HepG2 (cell line): ENCODE measurements around the gene ANKRD37. TPM values are rescaled to one million over a fixed set of nuclear protein-coding genes. Genes with fewer than 3 reads are reported as not detected.

Source experiments
- ATAC-seq: fragments of 200-7000 bp; cut with Tn5 transposase; 3 replicates; pipeline ENCODE4 v1.9.1; 2020; ENCODE audit warnings: mild to moderate bottlenecking, moderate library complexity
- BruUV-seq: library from RNA; stranded (reverse); fragments of 400-500 nt; replicated peaks from 2 replicates; lab custom pipeline; 2021; lab: Mats Ljungman, UMichigan
- CTCF ChIA-PET: fragments of 300-600 bp; formaldehyde crosslinking; extraction: SDS; loops from one replicate; lab custom pipeline; 2021; ENCODE audit warnings: low total read pairs, inconsistent platforms, low intra/inter-chr PET ratio; lab: Yijun Ruan, JAX
- POLR2A ChIA-PET: fragments of 350-600 bp; sonication (Branson Sonifier 250); formaldehyde crosslinking; loops from one replicate; lab custom pipeline; 2020; ENCODE audit warnings: antibody characterized with exemption, inconsistent platforms; lab: Yijun Ruan, JAX
- DNase-seq: peaks from one replicate; pipeline ENCODE4 v3.0.0-alpha.2; 2015; ENCODE audit warnings: low spot score
- FAIRE-seq: peaks from 3 replicates; lab custom pipeline; 2011; peaks lifted over from hg19 to GRCh38; lab: Jason Lieb, UNC
- H2AFZ ChIP-seq: one replicate; pipeline ENCODE4 v1.6.1; 2011; ENCODE audit warnings: low read length, inconsistent platforms
- H3K27ac ChIP-seq: fragments of 300-600 bp; 3 replicates; pipeline ENCODE4 v1.8.0; 2011; ENCODE audit warnings: mixed run types, mild to moderate bottlenecking, mixed read lengths, low read length, inconsistent platforms; ENCODE audit not compliant: insufficient read depth; ENCODE audit errors: extremely low read length
- H3K27me3 ChIP-seq, 2 experiments: fragments of 200-600 bp in 1 of 2; 2 replicates in 1 of 2; 3 replicates in 1 of 2; pipeline versions ENCODE4 v1.6.0 to v1.8.0; 2011; ENCODE audit warnings: low read length in 2 of 2, mild to moderate bottlenecking in 2 of 2, moderate library complexity in 2 of 2, inconsistent platforms in 1 of 2; ENCODE audit not compliant: insufficient read depth in 2 of 2, control insufficient read depth in 1 of 2
- H3K36me3 ChIP-seq, 2 experiments: fragments of 200-600 bp in 1 of 2; replicated peaks in 1 of 2; 2 replicates in 1 of 2; 3 replicates in 1 of 2; pipeline versions ENCODE4 v1.5.1 to v1.8.0; 2011; ENCODE audit warnings: low read length in 2 of 2, inconsistent platforms in 1 of 2; ENCODE audit not compliant: insufficient read depth in 2 of 2, control insufficient read depth in 1 of 2
- H3K4me1 ChIP-seq: 2 replicates; pipeline ENCODE4 v1.5.1; 2012; ENCODE audit warnings: low read length, inconsistent platforms; ENCODE audit not compliant: insufficient read depth
- H3K4me2 ChIP-seq: 2 replicates; pipeline ENCODE4 v1.6.0; 2011; ENCODE audit warnings: low read depth, low read length, inconsistent platforms
- H3K4me3 ChIP-seq, 3 experiments: fragments of 200-600 bp in 1 of 3; sonication (generic), shearing (Covaris generic) in 1 of 3; replicated peaks in 1 of 3; 2 replicates each; pipeline ENCODE4 v1.5.1; 2011 to 2016; ENCODE audit warnings: low read length in 3 of 3, inconsistent platforms in 2 of 3, low read depth in 2 of 3, mild to moderate bottlenecking in 2 of 3, control low read depth in 1 of 3, mixed read lengths in 1 of 3; ENCODE audit not compliant: insufficient read depth in 1 of 3
- H3K79me2 ChIP-seq: one replicate; pipeline ENCODE4 v1.6.1; 2011; ENCODE audit warnings: low read length, inconsistent platforms; ENCODE audit not compliant: insufficient read depth
- H3K9ac ChIP-seq: 2 replicates; pipeline ENCODE4 v1.6.0; 2011; ENCODE audit warnings: mild to moderate bottlenecking, low read depth, low read length, inconsistent platforms; ENCODE audit not compliant: insufficient read depth
- H3K9me3 ChIP-seq: 2 replicates; pipeline ENCODE4 v1.5.1; 2012; ENCODE audit warnings: mild to moderate bottlenecking, low read length
- H4K20me1 ChIP-seq: 2 replicates; pipeline ENCODE4 v1.6.0; 2011; ENCODE audit warnings: inconsistent platforms, mild to moderate bottlenecking, low read length, moderate library complexity; ENCODE audit not compliant: insufficient read depth
- AGO2 ChIP-seq: fragments of 200-400 bp; formaldehyde crosslinking; optimal IDR thresholded peaks from 2 replicates; pipeline ENCODE3; 2017; ENCODE audit warnings: mild to moderate bottlenecking, low read depth, low read length, moderate library complexity
- ATF3 ChIP-seq: sonication (generic); formaldehyde crosslinking; IDR thresholded peaks from 2 replicates; pipeline ENCODE4 v1.4.0; 2020; ENCODE audit warnings: missing genetic modification reagents
- CENPX ChIP-seq: sonication (generic); formaldehyde crosslinking; IDR thresholded peaks from 2 replicates; pipeline ENCODE4 v1.9.0; 2021; ENCODE audit warnings: mild to moderate bottlenecking, missing genetic modification reagents, moderate library complexity
- FOXP4 ChIP-seq: sonication (generic); formaldehyde crosslinking; IDR thresholded peaks from 2 replicates; pipeline ENCODE4 v1.4.0; 2020; ENCODE audit warnings: missing genetic modification reagents
- KLF9 ChIP-seq: IDR thresholded peaks from 2 replicates; pipeline ENCODE4 v1.6.1; 2016; ENCODE audit warnings: low read depth
- MIXL1 ChIP-seq: IDR thresholded peaks from 2 replicates; pipeline ENCODE4 v1.6.1; 2016
- MLXIP ChIP-seq: sonication (generic); formaldehyde crosslinking; IDR thresholded peaks from 2 replicates; pipeline ENCODE4 v1.9.0; 2021; ENCODE audit warnings: missing genetic modification reagents, borderline replicate concordance
- NFAT5 ChIP-seq: sonication (generic); formaldehyde crosslinking; IDR thresholded peaks from 2 replicates; pipeline ENCODE4 v1.4.0; 2020; ENCODE audit warnings: missing genetic modification reagents
- RARG ChIP-seq: sonication (generic); formaldehyde crosslinking; IDR thresholded peaks from 2 replicates; pipeline ENCODE4 v1.4.0; 2020; ENCODE audit warnings: low read depth, mild to moderate bottlenecking, missing genetic modification reagents
- TARDBP ChIP-seq: sonication (generic); formaldehyde crosslinking; IDR thresholded peaks from 2 replicates; pipeline ENCODE4 v1.8.0; 2022; ENCODE audit warnings: mild to moderate bottlenecking, missing genetic modification reagents
- ZNF3 ChIP-seq: IDR thresholded peaks from 2 replicates; pipeline ENCODE4 v1.7.0; 2017; ENCODE audit warnings: inconsistent platforms
- ZNF75D ChIP-seq: sonication (generic); formaldehyde crosslinking; IDR thresholded peaks from 2 replicates; pipeline ENCODE4 v1.8.1; 2023; ENCODE audit warnings: missing genetic modification reagents, mild to moderate bottlenecking, borderline replicate concordance
- WGBS: methylation state at CpG from one replicate; pipeline ENCODE4 v1.1.6; 2017; ENCODE audit warnings: low lambda C conversion rate; 5-methylcytosine and 5-hydroxymethylcytosine counted together
- in situ Hi-C: cut with HindIII; loops from 2 replicates; pipeline ENCODE4 v1.10.0; 2017; ENCODE audit warnings: low pct_unique_long_range_greater_than_20kb; ENCODE audit not compliant: extremely low pct_ligation_motif_present
- intact Hi-C: fragments of 100-400 bp; cut with micrococcal nuclease; formaldehyde crosslinking; loops from one replicate; pipeline ENCODE4 v1.10.0; 2022; ENCODE audit not compliant: unreplicated experiment
- polyA plus RNA-seq, 8 experiments: library from polyadenylated mRNA; depleted of rRNA in 3 of 8; stranded (reverse) in 7 of 8; unstranded in 1 of 8; fragments of >200 nt; fragmentation: Illumina TruSeq in 4 of 8; extraction: Trizol in 4 of 8; gene quantifications; 2 replicates each; pipeline versions ENCODE4 v1.2.1 to v1.2.3, GENCODE V29; 2011 to 2016; ENCODE audit warnings: low read depth in 4 of 8, missing spikeins in 1 of 8, mixed read lengths in 1 of 8; ENCODE audit not compliant: insufficient read depth in 1 of 8
- total RNA-seq, 5 experiments: library from RNA; depleted of rRNA; stranded (reverse); fragments of >200 nt; fragmentation: Illumina TruSeq; extraction: Trizol; gene quantifications; 2 replicates each; pipeline ENCODE4 v1.2.3, GENCODE V29; 2016; ENCODE audit warnings: low read depth in 1 of 5

ANKRD37 gene
- total and polyA plus RNA-seq, 2 of the 13 experiments (the other 11 are each of a cell fraction or from before 2014, with no cell fraction given): 2.2 to 51.4 TPM

GRCh38 chr4:185371702-185372101 lies 24.9 kb upstream of the ANKRD37 start (continued):
- TF ChIP-seq ZNF75D (CRISPR knock-in tag) (no peak), KLF9 (no peak)

- intact Hi-C loops: no loop called here
- no peak for DNase-seq
- WGBS: 89% methylated on average over 7 of the region's 7 CpGs
- H3K4me3 ChIP-seq: no peak overlapping the region
- no peaks in the 10 kb centered on the region for H3K9me3 ChIP-seq
- H3K27ac ChIP-seq: no peak overlapping the region
- no peak for FAIRE-seq
- no peak overlapping the region for H3K4me2 ChIP-seq
- H3K36me3 ChIP-seq: peaks cover 6 to 7% of the 10 kb centered on the region in 2 experiments; a peak in 2 of 5 replicates
- H3K79me2 ChIP-seq: no peaks in the 10 kb centered on the region
- H4K20me1 ChIP-seq: no peaks in the 10 kb centered on the region
- POLR2A ChIA-PET: no interaction called here
- in situ Hi-C loops: no loop called here
- TF ChIP-seq AGO2: no peak
- TF ChIP-seq ATF3 (CRISPR knock-in tag): no peak
- no peak for TF ChIP-seq MLXIP (CRISPR knock-in tag)
- TF ChIP-seq NFAT5 (CRISPR knock-in tag): no peak
- no peak for TF ChIP-seq TARDBP
- TF ChIP-seq CENPX: no peak
- TF ChIP-seq RARG (CRISPR knock-in tag): no peak
- TF ChIP-seq FOXP4 (CRISPR knock-in tag): no peak
- TF ChIP-seq MIXL1 (CRISPR knock-in tag): no peak
- no peak for TF ChIP-seq ZNF3
- peaks cover 8% of the 10 kb centered on the region for H3K4me1 ChIP-seq
- no peaks in the 10 kb centered on the region for H3K27me3 ChIP-seq
- no peak overlapping the region for H3K9ac ChIP-seq
- CTCF ChIA-PET: no interaction called here
- ATAC-seq: no peak
- BruUV-seq: no TSS peak
- H2AFZ ChIP-seq: no peak overlapping the region
Observed at GRCh38 chr4:185374027-185374426, 22.6 kb upstream of the ANKRD37 start.
